ENCODE data around the gene TDRD10. TPM values are rescaled to one million over a fixed set of nuclear protein-coding genes. Genes with fewer than 3 reads are reported as not detected.
A peak's percentile ranks its signal among the peaks of the same experiment; 100 is the strongest.

Gene TDRD10
- total and polyA plus RNA-seq, 2 donors from 2014 or later = 2.3 to 4.7 TPM

DNA sequence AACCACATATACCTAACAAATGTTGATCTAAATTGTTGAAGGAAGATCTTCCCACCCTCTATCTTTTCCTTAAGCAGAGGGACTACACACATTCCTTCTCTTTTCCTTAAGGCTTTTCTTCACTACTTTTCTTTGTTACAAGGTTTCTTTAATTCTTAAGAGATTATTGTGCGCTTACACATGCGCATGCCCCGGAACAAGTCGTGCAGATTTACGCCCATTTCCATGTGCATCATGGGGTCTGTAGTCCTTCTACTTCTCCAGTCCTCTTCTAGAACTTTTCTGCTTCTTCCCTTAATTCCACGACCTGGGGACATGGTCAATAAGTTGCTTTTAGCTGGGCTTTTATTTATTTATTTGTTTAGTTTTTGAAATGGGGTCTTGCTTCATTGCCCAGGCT lies 63.9 kb downstream of the TDRD10 start:
- intact Hi-C loops (cut with DNase I) = no loop called here

DNA sequence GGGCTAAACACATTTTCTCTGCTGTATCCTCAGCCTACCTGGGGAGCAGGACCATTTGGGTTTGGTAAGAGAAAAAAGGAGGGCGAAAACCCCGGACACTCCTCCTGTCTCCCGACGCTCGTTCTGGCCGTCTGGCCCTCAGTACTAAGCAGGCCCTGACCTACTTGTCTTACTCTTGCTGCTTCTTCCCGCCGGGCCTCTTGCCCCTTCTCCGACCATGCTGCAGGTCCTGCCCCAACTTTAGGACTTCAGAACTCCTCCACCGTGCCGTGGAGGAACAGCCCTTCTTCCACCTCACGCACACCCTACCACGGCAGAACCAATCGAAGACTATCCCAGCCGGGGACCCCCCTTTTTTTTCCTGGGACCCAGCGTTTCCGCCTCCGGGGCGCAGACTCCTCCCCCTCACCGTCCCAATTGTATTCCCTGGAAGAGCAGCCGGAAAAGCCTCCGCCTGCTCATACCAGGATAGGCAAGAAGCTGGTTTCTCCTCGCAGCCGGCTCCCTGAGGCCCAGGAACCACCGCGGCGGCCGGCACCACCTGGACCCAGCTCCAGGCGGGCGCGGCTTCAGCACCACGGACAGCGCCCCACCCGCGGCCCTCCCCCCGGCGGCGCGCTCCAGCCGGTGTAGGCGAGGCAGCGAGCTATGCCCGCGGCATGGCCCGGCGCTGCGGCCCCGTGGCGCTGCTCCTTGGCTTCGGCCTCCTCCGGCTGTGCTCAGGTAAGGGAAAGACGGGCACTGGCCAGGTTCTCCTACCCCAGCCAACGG lies 65.6 kb downstream of the TDRD10 start, which contains the start of gene CHRNB2:
Gene CHRNB2, plus strand, starts transcription at position 393 of the 771 bp plus-strand sequence. Its CDS starts 267 bp downstream, at position 660.
- Histone ChIP-seq H3K36me3 (ENCODE audit: control insufficient read depth in 2 of 3, insufficient read depth in 3 of 3, low read length in 3 of 3) (no peaks in the 10 kb centered on the region), H3K4me3 (ENCODE audit: low read length in 3 of 3) (no peak within 1 kb of the TSS), H3K27me3 (ENCODE audit: control insufficient read depth, insufficient read depth, low read length) (peaks cover 3% of the 10 kb centered on the region), H3K4me1 (ENCODE audit: control insufficient read depth in 2 of 3, insufficient read depth in 2 of 3, low read depth in 1 of 3, low read length in 3 of 3) (peaks cover 0 to 5% (median 0%) of the 10 kb centered on the region in 3 donors), H3K27ac (ENCODE audit: low read depth in 2 of 2, low read length in 2 of 2) (no peak within 1 kb of the TSS), H3K9ac (ENCODE audit: low read length in 3 of 3) (no peak within 1 kb of the TSS), H3K9me3 (ENCODE audit: control insufficient read depth in 2 of 3, insufficient read depth in 1 of 3, low read length in 3 of 3) (no peaks in the 10 kb centered on the region)
- FAIRE-seq = no peak
- peak; percentile 83 to 92 (median 88) for DNase-seq
- intact Hi-C loops (cut with DNase I) = no loop called here
- TF ChIP-seq, protein P1, sequence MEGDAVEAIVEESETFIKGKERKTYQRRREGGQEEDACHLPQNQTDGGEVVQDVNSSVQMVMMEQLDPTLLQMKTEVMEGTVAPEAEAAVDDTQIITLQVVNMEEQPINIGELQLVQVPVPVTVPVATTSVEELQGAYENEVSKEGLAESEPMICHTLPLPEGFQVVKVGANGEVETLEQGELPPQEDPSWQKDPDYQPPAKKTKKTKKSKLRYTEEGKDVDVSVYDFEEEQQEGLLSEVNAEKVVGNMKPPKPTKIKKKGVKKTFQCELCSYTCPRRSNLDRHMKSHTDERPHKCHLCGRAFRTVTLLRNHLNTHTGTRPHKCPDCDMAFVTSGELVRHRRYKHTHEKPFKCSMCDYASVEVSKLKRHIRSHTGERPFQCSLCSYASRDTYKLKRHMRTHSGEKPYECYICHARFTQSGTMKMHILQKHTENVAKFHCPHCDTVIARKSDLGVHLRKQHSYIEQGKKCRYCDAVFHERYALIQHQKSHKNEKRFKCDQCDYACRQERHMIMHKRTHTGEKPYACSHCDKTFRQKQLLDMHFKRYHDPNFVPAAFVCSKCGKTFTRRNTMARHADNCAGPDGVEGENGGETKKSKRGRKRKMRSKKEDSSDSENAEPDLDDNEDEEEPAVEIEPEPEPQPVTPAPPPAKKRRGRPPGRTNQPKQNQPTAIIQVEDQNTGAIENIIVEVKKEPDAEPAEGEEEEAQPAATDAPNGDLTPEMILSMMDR (IDR thresholded peaks at IDR 0.05; ENCODE audit: borderline replicate concordance, extremely low read depth, insufficient read depth) = no peak

More for the DNA sequence above, 63.9 kb downstream of the TDRD10 start:
- Histone ChIP-seq H3K4me1 (ENCODE audit: control insufficient read depth in 2 of 3, insufficient read depth in 2 of 3, low read depth in 1 of 3, low read length in 3 of 3) (peaks cover 0 to 5% (median 0%) of the 10 kb centered on the region in 3 donors), H3K9ac (ENCODE audit: low read length in 3 of 3) (no peak overlapping the region), H3K27ac (ENCODE audit: low read depth in 2 of 2, low read length in 2 of 2) (no peak overlapping the region), H3K36me3 (ENCODE audit: control insufficient read depth in 2 of 3, insufficient read depth in 3 of 3, low read length in 3 of 3) (no peaks in the 10 kb centered on the region), H3K9me3 (ENCODE audit: control insufficient read depth in 2 of 3, insufficient read depth in 1 of 3, low read length in 3 of 3) (no peaks in the 10 kb centered on the region), H3K4me3 (ENCODE audit: low read length in 3 of 3) (no peak overlapping the region), H3K27me3 (ENCODE audit: control insufficient read depth, insufficient read depth, low read length) (peaks cover 3% of the 10 kb centered on the region)
- no peak for DNase-seq
- no peak for FAIRE-seq
- TF ChIP-seq, protein P1 (IDR thresholded peaks at IDR 0.05; ENCODE audit: borderline replicate concordance, extremely low read depth, insufficient read depth) = no peak

DNA sequence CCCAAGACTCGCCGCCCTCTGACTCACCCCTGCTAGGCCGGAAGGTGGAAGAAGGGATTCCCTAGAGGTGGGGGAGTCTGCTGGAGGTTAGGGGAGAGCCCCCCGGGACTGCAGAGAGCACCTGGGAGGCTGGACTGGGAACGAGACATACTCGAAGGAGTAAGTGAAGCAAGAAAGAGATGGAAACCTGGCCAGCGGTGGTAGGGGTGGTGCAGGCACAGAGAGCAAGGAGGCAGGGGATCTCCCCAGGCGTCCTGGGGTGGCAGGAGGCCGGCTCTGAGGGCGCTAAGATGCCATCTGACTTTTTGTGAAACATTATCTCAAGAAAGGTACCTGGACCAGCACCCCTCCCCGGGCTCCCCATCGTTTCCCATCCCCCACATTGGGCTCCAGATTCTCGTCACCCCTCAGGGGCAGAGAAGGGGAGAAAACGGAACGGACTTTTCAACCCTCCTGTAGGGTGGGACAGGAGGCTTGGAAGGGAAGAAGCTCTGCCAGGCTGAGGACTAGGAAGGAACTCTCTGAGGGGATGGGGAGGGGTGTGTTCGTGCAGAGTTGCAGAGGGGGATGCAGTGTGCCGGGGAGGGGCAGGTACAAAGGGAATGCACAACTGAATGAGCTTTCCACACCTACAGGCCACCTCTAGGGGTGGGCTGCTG lies 66.3 kb downstream of the TDRD10 start:
- H3K36me3 ChIP-seq (ENCODE audit: control insufficient read depth in 2 of 3, insufficient read depth in 3 of 3, low read length in 3 of 3) = no peaks in the 10 kb centered on the region
- DNase-seq (no peak), FAIRE-seq (no peak)
- TF ChIP-seq, protein P1 (IDR thresholded peaks at IDR 0.05; ENCODE audit: borderline replicate concordance, extremely low read depth, insufficient read depth) = no peak
- no peaks in the 10 kb centered on the region for H3K9me3 ChIP-seq (ENCODE audit: control insufficient read depth in 2 of 3, insufficient read depth in 1 of 3, low read length in 3 of 3)
- peaks cover 3% of the 10 kb centered on the region for H3K27me3 ChIP-seq (ENCODE audit: control insufficient read depth, insufficient read depth, low read length)
- no peak overlapping the region for H3K9ac ChIP-seq (ENCODE audit: low read length in 3 of 3)
- intact Hi-C loops (cut with DNase I) = no loop called here
- H3K4me3 ChIP-seq (ENCODE audit: low read length in 3 of 3) = no peak overlapping the region
- peaks cover 0 to 5% (median 0%) of the 10 kb centered on the region in 3 donors for H3K4me1 ChIP-seq (ENCODE audit: control insufficient read depth in 2 of 3, insufficient read depth in 2 of 3, low read depth in 1 of 3, low read length in 3 of 3)
- no peak overlapping the region for H3K27ac ChIP-seq (ENCODE audit: low read depth in 2 of 2, low read length in 2 of 2)
